SK-N-SH (cell line): ENCODE data around the gene PRR9. TPM values are rescaled to one million over a fixed set of nuclear protein-coding genes. Genes with fewer than 3 reads are reported as not detected.

Source experiments
- CTCF ChIA-PET: fragments of 300-600, 350-600 bp; formaldehyde crosslinking; extraction: SDS; loops from one replicate; lab custom pipeline; 2021; lab: Yijun Ruan, JAX
- POLR2A ChIA-PET: fragments of 350-600 bp; sonication (Branson Sonifier 250); formaldehyde crosslinking; extraction: SDS; loops from one replicate; lab custom pipeline; 2020; ENCODE audit warnings: antibody characterized with exemption, inconsistent platforms; lab: Yijun Ruan, JAX
- DNase-seq: peaks from one replicate; pipeline ENCODE4 v3.0.0; 2012
- H2AFZ ChIP-seq: fragments of 200-600 bp; sonication (generic); 2 replicates; pipeline ENCODE4 v1.8.1; 2016; ENCODE audit warnings: antibody characterized with exemption, mild to moderate bottlenecking, low read depth
- H3F3A ChIP-seq: fragments of 200-600 bp; sonication (generic); replicated peaks from 2 replicates; pipeline ENCODE3; 2016; ENCODE audit warnings: antibody characterized with exemption, mild to moderate bottlenecking; ENCODE audit not compliant: insufficient read depth
- H3K27ac ChIP-seq, 2 experiments: fragments of 200-500 bp in 1 of 2; fragments of 200-600 bp in 1 of 2; sonication (Bioruptor generic) in 1 of 2; sonication (generic), shearing (Covaris generic) in 1 of 2; 2 replicates each; pipeline versions ENCODE4 v1.5.1 to v1.6.1; 2014 to 2016; ENCODE audit warnings: low read depth in 2 of 2, inconsistent platforms in 1 of 2, low read length in 1 of 2, mild to moderate bottlenecking in 1 of 2, mixed read lengths in 1 of 2
- H3K27me3 ChIP-seq: fragments of 200-600 bp; sonication (generic), shearing (Covaris generic); 2 replicates; pipeline ENCODE4 v1.6.1; 2016; ENCODE audit warnings: mixed run types; ENCODE audit not compliant: insufficient read depth
- H3K36me3 ChIP-seq, 2 experiments: fragments of 200-500 bp in 1 of 2; fragments of 200-600 bp in 1 of 2; sonication (Bioruptor generic) in 1 of 2; sonication (generic) in 1 of 2; replicated peaks in 1 of 2; 2 replicates each; pipeline versions ENCODE3 to v1.5.1; 2014 to 2016; ENCODE audit warnings: low read length in 1 of 2, mild to moderate bottlenecking in 1 of 2; ENCODE audit not compliant: insufficient read depth in 2 of 2, control insufficient read depth in 1 of 2
- H3K4me1 ChIP-seq, 2 experiments: fragments of 200-500 bp in 1 of 2; fragments of 200-600 bp in 1 of 2; sonication (Bioruptor generic) in 1 of 2; sonication (generic), shearing (Covaris generic) in 1 of 2; 2 replicates each; pipeline versions ENCODE4 v1.5.1 to v1.6.1; 2014 to 2016; ENCODE audit warnings: low read depth in 1 of 2, low read length in 1 of 2, mixed run types in 1 of 2; ENCODE audit not compliant: insufficient read depth in 2 of 2, control insufficient read depth in 1 of 2
- H3K4me2 ChIP-seq: fragments of 200-600 bp; sonication (generic), shearing (Covaris generic); 2 replicates; pipeline ENCODE4 v1.6.1; 2017; ENCODE audit warnings: mixed run types
- H3K4me3 ChIP-seq, 2 experiments: fragments of 200-500 bp in 1 of 2; fragments of 200-600 bp in 1 of 2; sonication (Bioruptor generic) in 1 of 2; sonication (generic), shearing (Covaris generic) in 1 of 2; 2 replicates each; pipeline versions ENCODE4 v1.5.1 to v1.8.1; 2014 to 2016; ENCODE audit warnings: low read depth in 2 of 2, inconsistent platforms in 1 of 2, low read length in 1 of 2, mild to moderate bottlenecking in 1 of 2, mixed read lengths in 1 of 2, moderate library complexity in 1 of 2
- H3K79me2 ChIP-seq: fragments of 200-600 bp; sonication (generic); 2 replicates; pipeline ENCODE4 v1.8.1; 2017; ENCODE audit warnings: mild to moderate bottlenecking; ENCODE audit not compliant: insufficient read depth
- H3K9ac ChIP-seq: fragments of 200-600 bp; sonication (generic); 2 replicates; pipeline ENCODE4 v1.6.1; 2017; ENCODE audit warnings: mixed run types
- H3K9me2 ChIP-seq: fragments of 200-600 bp; sonication (generic); 2 replicates; pipeline ENCODE4 v1.6.1; 2017; ENCODE audit warnings: mixed run types
- H3K9me3 ChIP-seq: fragments of 200-600 bp; sonication (generic); 2 replicates; pipeline ENCODE4 v1.6.1; 2017; ENCODE audit warnings: mixed run types, mild to moderate bottlenecking, moderate library complexity
- H4K20me1 ChIP-seq: fragments of 200-600 bp; sonication (generic); 2 replicates; pipeline ENCODE4 v1.6.1; 2017; ENCODE audit warnings: mild to moderate bottlenecking, mixed run types; ENCODE audit not compliant: insufficient read depth
- CHD2 ChIP-seq: fragments of 150-350 bp; IDR thresholded peaks from 2 replicates; pipeline ENCODE4 v1.6.1; 2018; ENCODE audit warnings: low read length; ENCODE audit not compliant: partially characterized antibody
- ELF1 ChIP-seq: IDR thresholded peaks from 2 replicates; pipeline ENCODE4 v1.4.0; 2012
- GABPA ChIP-seq: IDR thresholded peaks from 2 replicates; pipeline ENCODE4 v1.4.0; 2012; ENCODE audit warnings: low read depth, mild to moderate bottlenecking
- GATA2 ChIP-seq: sonication (generic); formaldehyde crosslinking; IDR thresholded peaks from 2 replicates; pipeline ENCODE4 v1.5.0; 2020; ENCODE audit warnings: mild to moderate bottlenecking, missing genetic modification reagents
- IRF3 ChIP-seq: fragments of 150-350 bp; IDR thresholded peaks from 2 replicates; pipeline ENCODE4 v1.6.1; 2016; ENCODE audit warnings: mild to moderate bottlenecking, low read depth, low read length
- NFIC ChIP-seq: IDR thresholded peaks from 2 replicates; pipeline ENCODE4 v1.4.0; 2012; ENCODE audit warnings: borderline replicate concordance
- PBX3 ChIP-seq: IDR thresholded peaks from 2 replicates; pipeline ENCODE4; 2012
- POLR2AphosphoS5 ChIP-seq: IDR thresholded peaks from 2 replicates; pipeline ENCODE4 v1.6.1; 2012; ENCODE audit warnings: low read depth, low read length
- RXRA ChIP-seq: IDR thresholded peaks from 2 replicates; pipeline ENCODE4 v1.4.0; 2012; ENCODE audit warnings: low read depth, mild to moderate bottlenecking, borderline replicate concordance
- SIN3A ChIP-seq: IDR thresholded peaks from 2 replicates; pipeline ENCODE4 v1.6.1; 2012; ENCODE audit warnings: low read depth, mild to moderate bottlenecking, low read length, moderate library complexity, borderline replicate concordance
- TAF1 ChIP-seq: IDR thresholded peaks from 2 replicates; pipeline ENCODE4 v1.6.1; 2012; ENCODE audit warnings: low read depth, mild to moderate bottlenecking, low read length, moderate library complexity, borderline replicate concordance
- TCF12 ChIP-seq: IDR thresholded peaks from 2 replicates; pipeline ENCODE4 v1.4.0; 2012
- USF2 ChIP-seq: fragments of 150-350 bp; IDR thresholded peaks from 2 replicates; pipeline ENCODE4 v1.6.1; 2017; ENCODE audit warnings: antibody characterized with exemption, low read length, low read depth, borderline replicate concordance
- YY1 ChIP-seq: IDR thresholded peaks from 2 replicates; pipeline ENCODE4 v1.4.0; 2012; ENCODE audit warnings: low read depth, mild to moderate bottlenecking
- ZBTB33 ChIP-seq: IDR thresholded peaks from 2 replicates; pipeline ENCODE4 v1.4.0; 2012; ENCODE audit warnings: low read depth, borderline replicate concordance
- WGBS: methylation state at CpG from one replicate; pipeline ENCODE4 v1.1.6; 2017; ENCODE audit warnings: low lambda C conversion rate; 5-methylcytosine and 5-hydroxymethylcytosine counted together
- polyA plus RNA-seq, 3 experiments: library from polyadenylated mRNA; depleted of rRNA; stranded (reverse); fragments of >200 nt; gene quantifications; 2 replicates each; pipeline ENCODE4 v1.2.3, GENCODE V29; 2012

PRR9 gene
- polyA plus RNA-seq, 1 of the 3 experiments (the other 2 are of a cell fraction), result not detected

GRCh38 chr1:153212201-153212600, 5.2 kb upstream of the PRR9 start:
- POLR2A ChIA-PET, result no interaction called here
- DNase-seq, result no peak
- Histone ChIP-seq H3K27ac (no peak overlapping the region), H3K4me2 (no peak overlapping the region), H2AFZ (no peak overlapping the region), H4K20me1 (no peaks in the 10 kb centered on the region), H3K27me3 (peaks cover 11% of the 10 kb centered on the region; the same call in 1 of the 2 replicates), H3K9ac (no peak overlapping the region), H3K36me3 (no peaks in the 10 kb centered on the region), H3F3A (no peaks in the 10 kb centered on the region), H3K79me2 (no peaks in the 10 kb centered on the region), H3K9me3 (no peaks in the 10 kb centered on the region), H3K4me1 (no peaks in the 10 kb centered on the region), H3K9me2 (no peaks in the 10 kb centered on the region), H3K4me3 (no peak overlapping the region)
- TF ChIP-seq TAF1 (no peak), RXRA (no peak), NFIC (no peak), SIN3A (no peak), ZBTB33 (no peak), ELF1 (no peak), POLR2AphosphoS5 (no peak), USF2 (no peak), CHD2 (no peak), GABPA (no peak), TCF12 (no peak), IRF3 (no peak), PBX3 (no peak), GATA2 (no peak)
- CTCF ChIA-PET, result interaction anchor here (1.2 kb wide), 1 partner anchor 9 kb away, joined by 3 read pairs; no protein-coding TSS in a partner anchor
- whole genome bisulfite sequencing, result 10% methylated on average over 5 of the region's 5 CpGs

- no peaks in the 10 kb centered on the region for H3K9me3 ChIP-seq
- POLR2A ChIA-PET, result no interaction called here
- H3K27me3 ChIP-seq, result peaks cover 8% of the 10 kb centered on the region; the same call in 1 of the 2 replicates
- H4K20me1 ChIP-seq, result no peaks in the 10 kb centered on the region
- no peak for DNase-seq
- no peak overlapping the region for H3K4me3 ChIP-seq
- H3F3A ChIP-seq, result no peaks in the 10 kb centered on the region
- no peak for TF ChIP-seq YY1
- no peak for TF ChIP-seq PBX3
- no peak for TF ChIP-seq POLR2AphosphoS5
- no peak overlapping the region for H3K9ac ChIP-seq
- no peaks in the 10 kb centered on the region for H3K36me3 ChIP-seq
- CTCF ChIA-PET, result interaction anchor here (1.0 to 3.0 kb wide), 3 partner anchors 9 to 16 kb away, joined by 3 to 6 read pairs (median 5); no protein-coding TSS in a partner anchor
- 4% methylated on average over 4 of the region's 4 CpGs for WGBS
- H3K9me2 ChIP-seq, result no peaks in the 10 kb centered on the region
- no peaks in the 10 kb centered on the region for H3K4me1 ChIP-seq
- no peak overlapping the region for H2AFZ ChIP-seq
- H3K27ac ChIP-seq, result no peak overlapping the region
- H3K79me2 ChIP-seq, result no peaks in the 10 kb centered on the region
- H3K4me2 ChIP-seq, result no peak overlapping the region
These were observed 3.9 kb upstream of the PRR9 start for GRCh38 chr1:153213519-153213918.
